Hematopoietic multipotent progenitor cell treated with erythropoietin and hydrocortisone succinate and interleukin-3 and kit ligand, for 15 days (in vitro differentiated cells): ENCODE data around the gene GRM1.

Experiments
- DNase-seq: peaks from one replicate; pipeline ENCODE4 v3.0.0-alpha.2; 2015; ENCODE audit warnings: low spot score

Gene GRM1

GRCh38 chr6:146100776-146101175 lies 71.9 kb downstream of the GRM1 start:
- no peak for DNase-seq

- DNase-seq, result no peak
These were observed 74.7 kb downstream of the GRM1 start for GRCh38 chr6:146103416-146104072.

GRCh38 chr6:146106532-146106931 lies 77.7 kb downstream of the GRM1 start:
- DNase-seq, result no peak

- DNase-seq, result no peak
These were observed 82.1 kb downstream of the GRM1 start for GRCh38 chr6:146110990-146111389.

- DNase-seq, result no peak
These were observed 83.1 kb downstream of the GRM1 start for GRCh38 chr6:146111881-146112450.

- no peak for DNase-seq
These were observed 84.3 kb downstream of the GRM1 start for GRCh38 chr6:146113084-146113623.

GRCh38 chr6:146123616-146124015 lies 94.8 kb downstream of the GRM1 start:
- DNase-seq, result no peak

GRCh38 chr6:146127447-146128215 lies 98.8 kb downstream of the GRM1 start:
- DNase-seq, result no peak

GRCh38 chr6:146133866-146134265 lies 105.0 kb downstream of the GRM1 start:
- DNase-seq, result no peak

GRCh38 chr6:146135167-146135566 lies 106.3 kb downstream of the GRM1 start:
- no peak for DNase-seq

- DNase-seq, result no peak
These were observed 118.0 kb downstream of the GRM1 start for GRCh38 chr6:146146836-146147235.

- no peak for DNase-seq
These were observed 120.9 kb downstream of the GRM1 start for GRCh38 chr6:146149770-146150169.

GRCh38 chr6:146153040-146153758 lies 124.3 kb downstream of the GRM1 start:
- DNase-seq, result no peak

GRCh38 chr6:146154197-146154596 lies 125.3 kb downstream of the GRM1 start:
- DNase-seq, result no peak

- no peak for DNase-seq
These were observed 132.8 kb downstream of the GRM1 start for GRCh38 chr6:146161664-146162063.

- no peak for DNase-seq
These were observed 141.0 kb downstream of the GRM1 start for GRCh38 chr6:146169872-146170271.

- DNase-seq, result no peak
These were observed 148.9 kb downstream of the GRM1 start for GRCh38 chr6:146177785-146178184.

- DNase-seq, result no peak
These were observed 155.0 kb downstream of the GRM1 start for GRCh38 chr6:146183831-146184230.

- no peak for DNase-seq
These were observed 155.8 kb downstream of the GRM1 start for GRCh38 chr6:146184701-146185100.

GRCh38 chr6:146189131-146189530 lies 160.3 kb downstream of the GRM1 start:
- DNase-seq, result no peak

GRCh38 chr6:146190581-146190980 lies 161.7 kb downstream of the GRM1 start:
- no peak for DNase-seq

GRCh38 chr6:146191166-146191565 lies 162.3 kb downstream of the GRM1 start:
- no peak for DNase-seq
